Stromal cell of bone marrow (primary cell): ENCODE results near the gene KRTAP10-7.
"Not testable (repeated sequence)": the region's sequence is repeated elsewhere in the genome, so short reads cannot be mapped to it uniquely, and the experiment has no call there.

Experiments used
- DNase-seq: peaks from one replicate; pipeline ENCODE4 v3.0.0-alpha.2; 2012; ENCODE audit warnings: low read depth

The KRTAP10-7 gene

DNA sequence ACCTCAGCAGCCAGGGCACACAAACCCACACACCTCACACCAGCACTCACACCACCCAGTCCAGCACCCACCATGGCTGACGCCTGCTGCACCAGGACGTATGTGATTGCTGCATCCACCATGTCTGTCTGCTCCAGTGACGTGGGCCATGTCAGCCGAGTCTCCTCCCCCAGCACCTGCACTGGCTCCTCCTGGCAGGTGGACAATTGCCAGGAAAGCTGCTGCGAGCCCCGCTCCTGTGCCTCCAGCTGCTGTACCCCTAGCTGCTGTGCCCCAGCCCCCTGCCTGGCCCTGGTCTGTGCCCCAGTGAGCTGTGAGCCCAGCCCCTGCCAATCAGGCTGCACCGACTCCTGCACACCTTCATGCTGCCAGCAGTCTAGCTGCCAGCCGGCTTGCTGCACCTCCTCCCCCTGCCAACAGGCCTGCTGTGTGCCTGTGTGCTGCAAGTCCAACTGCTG, 11.7 kb downstream of the KRTAP10-7 start, which contains the start of gene KRTAP10-8:
TSS of gene KRTAP10-8 (plus strand) at position 51 of the 458 bp plus-strand sequence. CDS start at position 73, 22 bp downstream.
- no peak for DNase-seq

DNA sequence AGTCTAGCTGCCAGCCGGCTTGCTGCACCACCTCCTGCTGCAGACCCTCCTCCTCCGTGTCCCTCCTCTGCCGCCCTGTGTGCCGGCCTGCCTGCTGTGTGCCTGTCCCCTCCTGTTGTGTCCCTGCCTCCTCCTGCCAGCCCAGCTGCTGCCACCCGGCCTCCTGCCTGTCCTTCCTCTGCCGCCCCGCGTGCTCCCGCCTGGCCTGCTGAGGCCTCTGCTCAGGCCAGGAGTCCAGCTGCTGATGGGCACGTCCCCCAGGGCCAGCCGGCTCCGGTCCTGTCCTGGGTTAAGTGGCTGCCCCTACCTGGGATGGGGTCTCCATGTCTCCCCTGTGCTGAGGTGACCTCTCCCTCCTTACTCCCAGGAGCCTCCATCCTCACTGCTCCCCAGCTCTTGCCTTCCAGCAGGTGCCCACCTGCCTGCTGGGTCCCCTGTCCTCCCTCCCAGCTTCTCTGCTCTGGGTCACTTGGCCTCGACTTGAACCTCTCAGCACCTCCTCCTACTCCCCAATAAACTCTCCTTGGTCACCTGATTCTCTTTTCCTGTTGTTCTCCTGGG, 12.4 kb downstream of the KRTAP10-7 start:
- no peak for DNase-seq

DNA sequence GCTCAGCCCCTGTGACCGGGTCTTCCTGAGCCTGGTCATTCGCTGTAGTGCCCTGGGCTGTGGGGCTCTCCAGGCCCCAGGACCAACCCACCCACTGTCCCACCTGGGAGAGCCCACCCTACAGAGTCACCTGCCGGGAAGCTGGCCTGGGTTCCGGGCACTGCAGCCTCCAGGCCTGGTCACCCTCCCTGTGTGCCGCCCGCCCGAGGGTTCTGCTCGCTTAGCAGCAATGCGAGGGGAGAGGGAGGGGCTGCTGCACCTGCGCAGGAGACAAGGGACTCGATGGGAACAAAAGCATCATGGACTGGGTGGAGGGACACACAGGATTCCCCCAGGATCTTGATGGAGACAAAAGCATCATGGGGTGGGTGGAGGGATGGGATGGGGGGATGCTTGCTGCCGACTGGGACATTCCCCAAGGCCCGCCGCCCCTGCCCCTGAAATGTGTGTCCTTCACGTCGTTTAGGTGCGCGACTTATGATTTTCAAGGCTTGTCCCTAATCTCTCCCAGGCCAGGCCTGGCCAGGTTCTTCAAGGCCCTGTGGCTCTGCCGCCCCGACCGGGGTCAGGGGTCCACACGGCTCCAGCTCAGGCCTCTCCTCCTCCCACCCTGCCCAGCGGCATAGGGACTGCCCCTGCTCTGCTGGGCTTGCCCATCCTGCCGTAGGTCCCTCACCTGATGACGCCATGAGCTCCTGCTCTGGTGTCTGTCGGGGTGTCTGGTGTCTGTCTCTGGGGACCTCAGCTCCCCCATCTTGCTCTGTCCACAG, 13.2 kb downstream of the KRTAP10-7 start:
- no peak for DNase-seq

DNA sequence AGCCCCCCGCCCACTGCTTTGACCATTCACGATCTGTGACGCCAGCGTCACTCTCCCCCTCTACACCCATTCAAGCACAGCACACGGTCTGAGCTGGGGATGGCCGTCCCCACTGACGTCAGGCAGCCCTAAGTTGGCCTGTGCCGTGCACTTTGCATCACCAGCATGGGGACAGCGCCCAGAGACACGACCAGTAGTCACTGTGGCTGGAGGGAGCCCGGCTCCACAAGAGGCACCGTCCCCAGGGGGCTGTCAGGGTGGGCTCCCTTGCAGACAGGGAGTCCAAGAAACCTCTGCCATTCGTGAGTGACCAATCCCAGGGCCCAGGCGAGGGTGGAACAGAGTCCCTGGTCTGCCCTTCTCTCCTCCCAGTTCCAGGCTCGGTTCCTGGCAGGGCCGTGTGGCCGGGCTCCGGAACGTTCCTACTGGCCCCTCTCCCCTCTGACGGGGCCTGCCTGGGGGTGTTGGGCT, 13.8 kb downstream of the KRTAP10-7 start:
- DNase-seq = no peak

DNA sequence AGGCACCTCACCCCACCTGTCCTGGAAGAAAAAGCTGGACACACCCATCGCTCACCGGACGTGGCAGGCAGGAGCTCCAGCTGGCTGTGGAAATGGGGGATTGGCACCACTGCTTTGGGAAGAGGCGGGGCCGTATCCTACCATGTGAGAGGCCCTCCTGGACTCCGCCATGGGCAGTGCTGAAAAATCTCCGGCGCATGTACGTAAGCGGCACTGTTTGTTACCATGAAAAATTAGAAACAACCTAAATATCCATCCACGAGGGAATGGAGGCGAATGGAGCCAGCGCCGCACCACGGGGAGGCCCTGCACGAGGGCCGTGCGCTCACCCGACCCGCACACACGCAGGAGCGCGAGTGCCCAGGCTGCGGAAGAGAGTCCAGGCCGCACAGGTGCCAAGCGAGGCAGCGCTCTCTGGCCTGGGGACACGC, 14.6 kb downstream of the KRTAP10-7 start:
- DNase-seq = no peak

DNA sequence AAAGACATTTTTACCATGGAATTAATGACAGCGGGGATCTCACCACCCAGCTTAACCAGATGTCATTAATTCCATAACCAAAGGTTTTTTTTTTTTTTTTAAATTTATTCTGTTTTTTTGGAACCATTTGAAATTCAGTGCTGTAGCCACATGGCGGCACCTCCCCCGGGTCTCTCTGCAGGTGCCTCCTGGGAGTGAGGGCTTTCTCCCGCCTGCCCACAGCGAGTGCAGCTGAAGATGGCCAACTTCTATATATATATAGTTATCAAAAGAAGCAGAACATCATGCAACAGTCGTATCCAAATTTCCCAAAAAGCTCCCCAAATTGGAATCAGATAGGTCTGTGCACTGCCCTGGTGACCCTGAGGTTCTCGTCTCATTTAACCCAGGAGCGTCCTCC, 15.1 kb downstream of the KRTAP10-7 start:
- DNase-seq = no peak

DNA sequence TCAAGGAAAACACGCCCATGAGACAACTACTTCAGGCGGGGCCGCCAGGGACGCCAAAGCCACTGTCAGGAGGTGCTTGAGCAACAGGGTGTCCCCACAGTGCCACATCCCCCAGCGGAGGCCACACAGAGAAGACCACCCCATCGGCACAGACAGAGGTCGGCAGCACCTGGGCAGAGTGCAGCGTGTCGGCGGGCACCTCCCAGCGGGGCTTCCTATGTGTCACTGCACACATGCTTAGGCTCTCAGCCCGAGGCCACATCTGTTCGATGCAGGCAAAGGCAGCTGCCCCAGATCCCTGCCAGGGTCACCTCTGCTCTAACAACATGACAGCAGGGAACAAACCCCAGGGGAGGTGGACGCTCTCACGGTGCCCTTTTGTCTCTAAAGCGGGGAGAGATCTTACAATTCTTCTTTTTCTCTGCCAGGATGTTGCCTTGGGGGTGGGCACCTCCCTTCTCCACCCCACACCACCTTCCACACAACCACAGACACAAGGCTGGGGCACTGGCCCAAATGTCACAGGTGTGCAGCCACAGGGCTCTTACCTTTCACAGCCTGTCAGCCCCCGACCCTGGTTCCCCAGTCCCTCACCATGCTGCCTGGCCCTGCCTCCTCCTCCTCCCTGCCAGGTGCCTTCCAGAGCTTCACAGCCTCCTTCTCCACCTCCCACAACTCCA, 15.7 kb downstream of the KRTAP10-7 start:
- DNase-seq = no peak

DNA sequence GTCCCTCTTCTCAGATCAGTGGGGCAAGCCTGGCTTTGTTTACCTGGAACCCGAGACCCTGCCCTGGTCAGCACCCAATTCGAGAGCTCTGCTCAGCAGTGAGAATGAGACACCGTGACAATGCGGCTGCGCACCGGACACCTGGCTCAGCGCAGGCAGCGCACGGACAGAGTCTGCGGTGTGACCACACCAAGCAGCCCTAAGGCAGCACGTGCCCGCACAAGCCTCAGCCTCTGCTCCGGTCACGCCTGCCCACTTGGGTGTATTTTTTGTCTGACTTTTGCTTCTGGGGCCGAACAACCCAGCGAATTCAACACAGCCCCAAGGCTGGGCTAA, 16.2 kb downstream of the KRTAP10-7 start:
- no peak for DNase-seq

DNA sequence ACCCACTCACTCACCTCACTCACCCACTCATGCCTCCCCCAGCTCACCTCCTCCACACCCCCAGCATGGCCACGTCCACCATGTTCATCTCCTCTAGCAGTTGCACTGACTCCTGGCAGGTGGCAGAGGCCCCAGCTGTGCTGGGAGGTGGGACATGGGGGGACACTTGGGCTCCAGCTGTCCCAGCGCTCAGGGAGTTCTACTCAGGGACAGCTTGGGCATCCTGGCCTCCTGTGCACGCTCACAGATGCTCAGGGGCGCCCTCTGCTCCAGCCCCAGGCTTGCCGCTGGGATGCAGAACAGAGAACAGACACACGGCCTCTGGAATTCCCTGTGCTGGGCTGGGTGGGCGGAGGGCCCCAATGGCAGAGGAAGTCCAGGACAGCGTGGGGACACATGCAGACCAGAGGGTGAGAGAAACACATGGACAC, 16.7 kb downstream of the KRTAP10-7 start:
- DNase-seq = no peak

DNA sequence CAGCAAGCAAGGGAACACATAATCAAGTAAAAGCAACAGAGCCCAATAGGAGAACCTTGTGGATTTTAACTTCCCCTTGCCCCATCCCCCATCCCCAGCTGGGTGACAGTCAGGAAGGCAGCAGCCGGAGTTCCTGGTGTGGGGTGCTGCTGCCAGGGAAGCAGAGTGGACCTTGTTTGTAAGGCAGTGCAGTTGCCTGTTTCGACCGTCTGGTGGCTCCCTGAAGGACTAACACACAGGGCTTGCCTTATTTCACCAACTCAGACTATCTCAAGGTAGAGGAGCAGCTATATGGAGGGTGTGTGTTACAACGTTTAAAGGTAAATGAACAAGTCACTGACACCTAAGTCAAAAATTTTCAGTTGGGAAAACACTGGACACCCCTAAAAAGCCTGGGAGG, 18.1 kb downstream of the KRTAP10-7 start:
- DNase-seq = no peak

DNA sequence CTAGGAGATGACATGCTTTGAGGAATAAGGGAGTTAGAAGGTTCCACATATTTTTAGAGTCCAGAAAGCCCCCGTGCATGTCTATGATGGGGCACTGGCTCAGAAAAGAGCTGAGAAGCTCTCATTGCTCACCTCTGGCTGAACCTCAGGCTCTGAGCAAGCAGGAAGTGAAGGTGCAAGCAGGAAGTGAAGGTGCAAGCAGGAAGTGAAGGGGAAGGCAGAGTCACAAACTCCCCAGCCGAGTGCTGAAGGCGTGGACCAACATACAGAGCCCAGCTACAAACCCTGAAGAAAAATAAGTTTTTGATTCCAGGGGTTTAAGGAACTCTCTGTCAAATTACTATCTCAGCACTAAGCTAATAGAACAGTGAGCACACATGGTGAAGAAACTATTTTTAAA, 18.5 kb downstream of the KRTAP10-7 start:
- DNase-seq = no peak

DNA sequence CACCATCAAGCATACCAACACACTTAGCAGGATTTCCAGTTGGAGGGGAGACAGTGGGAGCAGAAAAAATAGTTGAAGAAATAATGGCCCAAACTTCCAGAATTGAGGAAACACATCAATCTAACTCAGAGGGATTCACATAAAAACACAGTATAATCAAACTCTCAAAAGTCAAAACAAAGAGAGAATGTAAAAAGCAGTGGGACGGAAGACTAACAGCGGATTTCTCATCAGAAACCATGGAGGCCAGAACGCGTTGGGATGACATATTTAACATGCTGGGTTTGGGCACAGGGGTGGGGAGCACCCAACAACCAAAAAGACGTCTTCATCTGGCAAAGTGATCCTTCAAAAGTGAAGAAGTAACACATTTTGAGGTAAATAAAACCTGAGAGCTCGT, 19.5 kb downstream of the KRTAP10-7 start:
- no peak for DNase-seq

DNA sequence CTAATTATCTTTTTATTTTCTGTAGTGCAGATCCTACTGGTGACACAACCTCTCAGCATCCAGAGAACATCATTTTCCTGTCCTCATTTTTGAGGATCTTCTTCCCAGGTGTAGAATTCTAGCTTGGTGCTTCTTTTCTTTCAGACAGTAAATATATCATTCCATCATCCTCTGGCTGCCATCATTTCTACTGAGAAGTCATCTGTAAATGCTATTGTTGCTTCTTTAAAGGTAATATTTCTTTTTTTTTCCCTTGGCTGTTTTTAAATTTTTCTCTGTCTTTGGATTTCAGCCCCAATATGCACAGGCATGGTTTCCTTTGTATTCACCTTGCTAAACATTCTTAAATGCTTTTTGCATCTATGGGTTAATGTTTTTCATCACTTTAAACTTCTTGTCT, 23.2 kb downstream of the KRTAP10-7 start:
- no peak for DNase-seq

DNA sequence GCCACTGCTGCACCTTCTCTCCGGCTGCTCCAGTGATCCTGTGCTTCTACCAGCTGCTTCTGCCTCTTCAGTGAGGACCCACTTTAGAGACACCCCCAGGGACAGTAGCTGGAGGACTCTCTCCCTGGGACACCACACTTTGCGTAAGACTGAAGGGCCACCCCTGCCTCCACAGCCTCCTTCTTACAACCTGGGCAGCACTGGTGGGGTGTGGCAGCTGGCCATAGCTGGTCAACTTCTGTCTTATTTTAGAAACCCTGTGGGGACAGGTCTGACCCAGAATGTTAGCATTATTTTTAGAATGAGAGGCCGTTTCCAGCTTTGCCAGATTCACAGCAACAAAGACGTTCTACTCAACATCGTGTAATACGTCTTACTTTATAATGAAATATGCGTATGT, 25.4 kb downstream of the KRTAP10-7 start:
- DNase-seq = no peak

DNA sequence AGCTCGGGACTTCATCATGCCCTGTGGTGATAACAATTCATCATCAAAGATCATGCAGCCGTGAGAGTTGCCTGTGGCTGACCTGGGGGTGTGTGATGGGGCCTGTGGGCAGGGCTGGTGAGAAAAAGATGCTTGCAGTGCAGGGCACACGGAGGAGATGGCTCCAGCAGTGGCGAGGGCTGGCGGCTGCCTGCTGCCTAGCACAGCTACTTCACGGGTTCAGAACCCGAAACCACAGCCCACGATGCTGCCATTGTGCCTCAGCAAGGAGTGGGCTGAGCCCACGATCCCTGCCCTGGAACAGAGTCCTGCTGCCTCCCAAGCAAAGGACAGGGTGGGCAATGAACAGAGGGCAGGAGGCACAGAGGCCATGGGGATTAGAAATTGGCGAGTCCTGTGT, 25.9 kb downstream of the KRTAP10-7 start:
- DNase-seq = no peak

DNA sequence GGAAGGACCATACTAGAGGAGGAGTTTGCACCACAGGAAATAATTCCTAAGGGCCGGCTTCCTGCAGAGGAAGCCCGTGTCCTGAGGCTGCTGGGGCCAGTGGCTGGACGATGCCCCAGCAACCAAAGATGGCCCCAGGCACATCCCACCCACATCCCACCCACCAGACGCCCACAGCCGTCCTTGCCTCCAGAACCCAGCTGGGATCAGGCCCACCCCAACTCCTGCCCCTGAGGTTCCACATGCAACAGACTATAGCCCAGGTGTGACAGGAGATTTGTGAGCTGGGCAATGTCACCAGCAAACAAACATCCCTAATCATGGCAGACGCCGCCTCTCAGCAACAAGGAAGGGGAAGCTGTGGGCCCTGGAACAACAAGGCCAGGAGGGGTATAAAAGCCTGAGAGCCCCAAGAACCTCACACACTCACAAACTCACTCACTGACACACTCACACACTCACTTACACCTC, 26.3 kb downstream of the KRTAP10-7 start, which contains the start of gene KRTAP10-9:
TSS of gene KRTAP10-9 (plus strand) at position 421 of the 471 bp plus-strand sequence. CDS start 79 bp downstream, outside the sequence.
- no peak for DNase-seq

DNA sequence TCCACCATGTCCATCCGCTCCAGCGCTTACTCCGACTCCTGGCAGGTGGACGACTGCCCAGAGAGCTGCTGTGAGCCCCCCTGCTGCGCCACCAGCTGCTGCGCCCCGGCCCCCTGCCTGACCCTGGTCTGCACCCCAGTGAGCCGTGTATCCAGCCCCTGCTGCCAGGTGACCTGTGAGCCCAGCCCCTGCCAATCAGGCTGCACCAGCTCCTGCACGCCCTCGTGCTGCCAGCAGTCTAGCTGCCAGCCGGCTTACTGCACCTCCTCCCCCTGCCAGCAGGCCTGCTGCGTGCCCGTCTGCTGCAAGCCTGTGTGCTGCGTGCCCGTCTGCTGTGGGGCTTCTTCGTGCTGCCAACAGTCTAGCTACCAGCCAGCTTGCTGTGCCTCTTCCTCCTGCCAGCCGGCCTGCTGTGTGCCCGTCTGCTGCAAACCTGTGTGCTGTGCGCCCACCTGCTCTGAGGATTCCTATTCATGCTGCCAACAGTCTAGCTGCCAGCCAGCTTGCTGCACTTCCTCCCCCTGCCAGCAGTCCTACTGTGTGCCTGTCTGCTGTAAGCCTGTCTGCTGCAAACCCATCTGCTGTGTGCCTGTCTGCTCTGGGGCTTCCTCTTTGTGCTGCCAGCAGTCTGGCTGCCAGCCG, 26.9 kb downstream of the KRTAP10-7 start:
- DNase-seq = not testable (repeated sequence)

DNA sequence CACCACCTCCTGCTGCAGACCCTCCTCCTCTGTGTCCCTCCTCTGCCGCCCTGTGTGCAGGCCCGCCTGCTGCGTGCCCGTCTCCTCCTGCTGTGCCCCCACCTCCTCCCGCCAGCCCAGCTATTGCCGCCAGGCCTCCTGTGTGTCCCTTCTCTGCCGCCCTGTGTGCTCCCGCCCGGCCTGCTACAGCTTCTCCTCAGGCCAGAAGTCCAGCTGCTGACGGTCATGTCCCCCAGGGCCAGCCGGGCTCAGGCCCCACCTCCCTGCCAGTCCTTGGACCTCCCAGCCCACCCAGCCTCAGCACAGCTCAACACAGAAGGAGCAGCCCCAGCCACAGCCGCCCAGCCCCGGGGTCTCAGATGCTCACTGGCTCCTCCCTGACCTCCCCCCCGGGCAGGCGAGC, 27.4 kb downstream of the KRTAP10-7 start:
- not testable (repeated sequence) for DNase-seq

DNA sequence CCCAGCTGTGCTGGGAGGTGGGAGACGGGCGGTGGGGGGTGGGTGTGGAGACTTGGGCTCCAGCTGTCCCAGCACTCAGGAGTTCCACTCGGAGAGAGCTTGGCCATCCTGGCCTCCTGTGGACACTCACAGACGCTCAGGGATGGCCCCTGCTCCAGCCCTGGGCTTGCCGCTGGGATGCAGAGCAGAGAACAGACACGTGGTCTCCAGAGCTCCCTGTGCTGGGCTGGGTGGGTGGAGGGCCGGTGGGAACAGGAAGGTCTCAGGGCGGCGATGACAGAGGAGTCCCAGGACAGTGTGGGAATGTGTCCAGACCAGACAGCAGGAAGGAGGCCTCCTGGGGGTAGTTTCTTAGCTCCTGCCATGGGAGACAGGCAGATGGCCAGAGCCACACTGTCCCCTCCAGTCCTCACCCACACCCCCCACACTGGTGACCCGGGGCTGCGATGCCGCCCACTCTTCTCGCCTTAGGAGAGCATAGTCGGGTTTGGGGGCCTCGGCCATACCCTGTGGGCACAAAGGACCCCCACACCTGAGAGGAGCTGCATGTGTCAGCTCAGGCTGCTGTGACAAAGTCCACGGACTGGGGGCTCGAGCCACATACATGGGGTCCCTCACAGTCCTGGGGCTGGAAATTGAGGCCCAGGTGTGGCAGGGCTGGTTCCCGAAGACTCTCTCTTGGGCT, 28.5 kb downstream of the KRTAP10-7 start:
- DNase-seq = no peak

DNA sequence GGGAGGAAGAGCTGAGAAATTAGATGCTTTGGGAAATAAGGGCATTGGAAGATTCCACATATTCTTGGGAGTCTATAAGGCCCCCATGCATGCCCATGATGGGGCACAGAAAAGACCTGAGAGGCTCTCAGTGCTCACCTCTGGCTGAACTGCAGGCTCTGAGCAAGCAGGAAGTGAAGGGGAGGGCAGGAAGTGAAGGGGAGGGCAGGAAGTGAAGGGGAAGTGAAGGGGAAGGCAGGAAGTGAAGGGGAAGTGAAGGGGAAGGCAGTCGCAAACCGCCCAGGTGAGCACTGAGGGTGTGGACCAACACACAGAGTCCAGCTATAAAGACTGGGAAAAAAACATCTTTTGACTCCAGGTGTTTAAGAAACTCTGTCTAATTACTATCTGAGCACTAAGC, 30.0 kb downstream of the KRTAP10-7 start:
- DNase-seq = no peak

DNA sequence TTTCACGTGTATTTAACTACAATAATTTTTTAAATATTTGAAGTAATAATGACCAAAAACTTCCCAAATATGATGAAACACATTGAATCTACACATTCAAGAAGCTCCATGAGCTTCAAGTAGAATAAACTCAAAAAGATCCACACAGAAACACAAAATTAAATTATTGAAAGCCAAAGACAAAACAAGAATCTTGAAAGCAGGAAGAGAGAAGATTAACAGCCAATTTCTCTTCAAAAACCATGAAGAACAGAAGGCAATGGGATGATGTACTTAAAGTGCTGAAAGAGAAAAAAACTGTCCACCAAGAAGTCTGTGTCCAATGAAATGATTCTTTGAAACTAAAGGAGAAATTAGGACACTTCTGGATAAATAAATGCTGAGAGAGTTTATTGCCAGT, 31.7 kb downstream of the KRTAP10-7 start:
- no peak for DNase-seq
